GM19452 (cell line): Measurements from ENCODE around the gene RAB35.

ENCODE experiments used
- ATAC-seq: cut with Tn5 transposase; IDR thresholded peaks from one replicate; pipeline ENCODE4 v1.9.1; 2021; ENCODE audit not compliant: unreplicated experiment

The RAB35 gene

DNA sequence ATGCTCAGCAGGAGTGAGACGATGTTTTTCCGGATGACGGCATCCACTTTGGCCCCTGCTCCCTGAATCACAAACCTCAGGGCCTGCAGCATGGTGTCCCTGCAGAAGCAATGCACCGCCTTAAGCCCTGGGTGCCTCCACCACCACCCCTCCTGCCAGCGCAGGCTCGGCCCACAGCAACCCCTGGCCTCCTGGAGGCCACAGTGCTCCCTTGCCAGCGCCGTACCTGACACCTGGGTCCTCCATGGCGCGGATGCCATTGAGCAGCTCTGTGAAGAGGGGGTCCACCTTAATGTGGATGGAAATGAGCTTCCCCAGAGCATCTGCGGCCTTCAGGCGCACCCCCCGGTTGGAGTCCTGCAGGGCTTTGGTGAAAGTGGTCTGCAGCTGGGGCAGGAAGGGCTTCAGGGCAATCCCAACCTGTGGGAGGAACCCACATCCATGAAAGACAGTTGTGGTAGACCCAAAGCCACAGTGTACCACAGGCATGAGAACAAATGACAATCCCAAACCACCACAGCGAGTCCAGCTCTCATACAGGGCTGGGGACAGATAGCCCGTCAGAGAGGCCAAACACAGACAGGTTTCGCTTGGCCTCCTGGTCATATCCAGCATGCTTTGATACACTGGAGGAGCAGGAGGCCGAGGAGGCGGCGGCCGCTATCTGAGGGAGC is 17.9 kb upstream of the RAB35 start:
- no peak for ATAC-seq

DNA sequence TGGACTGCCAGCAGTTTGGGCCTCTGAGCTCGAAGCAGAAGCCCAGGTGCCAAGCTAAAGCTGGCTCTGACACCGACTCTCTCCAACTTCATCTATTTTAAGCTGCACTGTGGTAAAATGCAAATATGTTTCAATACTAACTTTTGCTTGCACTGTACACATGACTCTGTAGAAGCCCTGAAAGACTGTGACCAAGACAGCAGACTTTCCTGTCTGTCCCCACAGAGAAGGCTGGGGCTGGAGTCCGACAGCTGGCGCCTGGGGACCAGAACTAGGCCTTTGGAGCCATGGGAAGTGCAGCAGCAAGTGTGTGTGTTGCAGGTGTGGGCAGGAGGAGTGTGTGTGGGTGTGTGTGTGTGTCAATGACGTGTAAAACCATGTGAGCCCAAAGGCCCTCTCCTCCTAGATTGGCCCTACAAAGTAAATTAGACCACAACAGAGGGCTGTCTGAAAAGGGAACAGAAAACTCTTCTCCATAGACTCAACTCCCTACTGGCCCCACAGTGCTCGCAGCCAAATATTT is 16.4 kb upstream of the RAB35 start:
- ATAC-seq, result peak; percentile 89

- no peak for ATAC-seq
Measured at GRCh38 chr12:120132054-120132836, 15.7 kb upstream of the RAB35 start.

DNA sequence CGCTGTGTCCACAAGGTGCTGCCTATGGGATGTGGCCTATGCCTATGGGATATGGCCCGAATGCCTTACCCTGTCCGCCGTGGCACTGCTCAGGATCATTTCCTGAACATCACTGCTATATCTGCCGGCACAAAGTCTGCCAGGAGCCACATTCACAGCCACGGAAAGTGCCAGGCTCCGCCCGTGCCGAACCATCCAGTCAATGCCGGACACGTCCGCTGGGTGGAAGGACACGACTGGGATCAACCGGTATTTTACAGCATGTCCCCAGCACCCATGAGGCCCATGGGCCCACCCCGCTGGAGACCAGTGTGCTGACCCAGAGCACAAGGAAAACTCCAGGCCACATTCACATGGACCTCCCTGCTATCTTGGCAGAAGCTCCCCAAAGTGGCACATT is 14.6 kb upstream of the RAB35 start:
- ATAC-seq, result no peak

GRCh38 chr12:120130011-120130410 is 13.5 kb upstream of the RAB35 start:
- no peak for ATAC-seq

GRCh38 chr12:120126635-120127005 is 10.1 kb upstream of the RAB35 start:
- ATAC-seq, result no peak

DNA sequence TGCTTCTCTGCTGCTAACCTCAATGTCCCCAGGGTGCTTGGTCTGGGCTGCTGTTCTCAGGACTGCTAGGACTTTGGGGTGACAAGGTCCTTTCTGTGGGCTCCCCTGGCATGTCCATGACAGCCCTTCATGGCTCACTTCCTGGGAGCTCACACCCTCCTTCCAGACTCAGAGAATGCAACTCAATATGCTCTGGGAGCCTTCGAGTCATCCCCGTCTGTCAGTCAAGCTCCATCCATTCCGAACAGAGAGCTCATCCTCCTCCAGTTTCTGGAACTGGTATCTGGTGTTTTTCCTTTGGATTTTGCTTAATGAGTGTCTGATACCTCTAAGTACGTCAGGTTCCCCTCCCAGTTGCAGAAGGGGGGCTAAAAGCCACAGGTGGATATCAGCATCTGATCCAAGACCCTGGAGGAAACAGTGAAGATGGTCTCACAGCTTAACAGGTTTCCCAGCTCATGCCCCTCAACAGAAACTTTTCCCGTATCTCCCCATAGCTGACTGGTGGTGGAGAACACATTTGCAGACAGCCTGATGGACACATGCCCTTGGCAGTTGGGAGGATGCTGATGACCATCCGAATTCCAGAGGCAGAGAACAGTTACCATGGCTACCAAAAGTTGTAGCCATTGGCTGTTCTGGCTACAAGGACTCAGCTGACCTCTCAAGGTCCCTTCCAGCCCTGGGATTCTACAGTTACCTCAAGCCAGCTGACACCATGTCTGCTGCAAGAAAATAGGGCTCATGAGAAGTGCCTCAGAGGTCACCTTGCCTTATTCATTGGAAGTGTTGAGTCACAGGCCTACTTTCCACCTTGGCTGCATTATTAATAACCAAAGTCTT is 9.5 kb upstream of the RAB35 start:
- ATAC-seq, result no peak

DNA sequence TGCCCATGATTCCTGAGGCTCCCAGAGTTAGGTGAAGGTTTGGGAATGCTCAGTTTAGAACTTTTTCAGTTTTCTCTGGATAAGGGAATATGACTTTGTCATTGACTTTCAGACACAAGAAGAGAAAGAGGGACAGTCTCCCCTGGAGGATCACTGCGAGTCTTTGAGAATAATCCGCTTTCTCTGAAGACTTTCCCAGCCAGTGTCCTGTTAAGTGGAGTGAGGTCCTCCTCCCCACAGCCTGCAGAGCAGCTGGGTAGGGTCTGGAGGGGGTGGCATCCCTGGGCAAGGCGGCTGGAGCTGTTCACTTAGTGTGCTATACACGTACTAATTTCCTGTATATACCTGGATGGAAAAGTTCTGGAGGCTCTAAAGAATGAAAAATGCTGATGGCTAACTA is 8.5 kb upstream of the RAB35 start:
- no peak for ATAC-seq

- ATAC-seq, result peak; percentile 41
Measured at GRCh38 chr12:120121766-120122293, 5.3 kb upstream of the RAB35 start.

DNA sequence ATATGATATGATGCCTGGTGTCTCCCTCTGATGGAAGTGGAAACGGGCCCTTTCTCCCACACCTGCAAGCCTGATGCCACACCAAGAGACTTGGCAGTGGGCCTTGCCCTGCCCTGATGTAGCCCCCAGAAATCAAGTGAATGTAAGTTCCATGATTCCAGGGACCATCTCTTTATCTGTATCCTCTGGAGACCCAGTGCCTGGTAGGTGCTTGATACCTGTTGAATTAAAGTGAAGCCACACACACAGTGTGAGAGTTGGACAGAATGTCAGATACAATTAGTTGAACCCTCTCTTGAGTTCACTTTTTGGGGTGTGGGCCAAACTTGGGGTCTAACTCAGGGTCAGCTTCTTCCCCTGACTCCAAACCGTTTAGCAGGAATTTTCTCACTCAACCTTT is 4.8 kb upstream of the RAB35 start:
- no peak for ATAC-seq

DNA sequence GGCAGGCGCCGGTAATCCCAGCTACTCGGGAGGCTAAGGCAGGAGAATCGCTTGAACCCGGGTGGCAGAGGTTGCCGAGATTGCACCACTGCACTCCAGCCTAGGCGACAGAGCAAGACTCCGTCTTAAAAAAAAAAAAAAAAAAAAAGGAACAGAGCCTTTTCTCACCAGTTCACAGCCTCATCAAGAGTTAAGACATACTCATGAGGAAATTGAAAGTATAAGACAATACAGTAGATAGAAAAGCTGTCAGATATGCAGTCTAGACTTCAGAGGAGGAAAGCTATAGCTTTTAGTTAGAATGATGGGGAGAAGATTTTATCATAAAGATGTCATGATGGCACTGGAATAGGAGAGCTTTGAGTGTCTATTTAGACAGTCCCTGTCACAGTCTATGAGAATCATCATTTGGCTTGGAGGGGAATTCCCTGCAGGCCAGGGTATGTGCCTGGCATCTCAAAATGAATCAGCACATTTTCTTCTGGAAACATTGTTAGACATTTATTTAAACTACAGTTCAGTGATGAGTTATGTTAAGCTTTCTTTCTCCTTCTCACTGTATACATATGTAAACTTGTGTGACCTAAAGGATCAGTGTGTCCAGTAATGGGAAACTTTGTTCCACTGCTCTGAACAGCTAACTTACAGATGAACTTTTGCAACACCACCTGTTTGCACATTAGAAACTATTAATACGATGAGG is 2.9 kb upstream of the RAB35 start:
- peak; percentile 23 for ATAC-seq

- ATAC-seq, result no peak
Measured at GRCh38 chr12:120118321-120119061, 1.9 kb upstream of the RAB35 start.

DNA sequence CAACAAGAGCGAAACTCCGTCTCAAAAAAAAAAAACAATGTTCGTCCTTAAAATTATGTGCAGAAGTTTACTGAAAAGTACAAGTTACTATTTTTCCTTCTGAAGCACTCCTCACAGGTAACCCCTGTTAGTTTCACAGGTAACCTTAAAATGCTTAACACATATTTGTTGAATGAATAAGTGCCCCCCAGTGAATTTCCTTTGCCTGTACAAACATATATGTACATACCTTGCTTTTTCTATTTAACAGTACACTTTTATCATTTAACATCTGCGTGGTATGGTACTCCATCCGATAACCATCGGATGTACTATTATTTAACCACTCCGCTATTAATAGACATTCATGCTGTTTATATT is 1.4 kb upstream of the RAB35 start:
- ATAC-seq, result no peak

DNA sequence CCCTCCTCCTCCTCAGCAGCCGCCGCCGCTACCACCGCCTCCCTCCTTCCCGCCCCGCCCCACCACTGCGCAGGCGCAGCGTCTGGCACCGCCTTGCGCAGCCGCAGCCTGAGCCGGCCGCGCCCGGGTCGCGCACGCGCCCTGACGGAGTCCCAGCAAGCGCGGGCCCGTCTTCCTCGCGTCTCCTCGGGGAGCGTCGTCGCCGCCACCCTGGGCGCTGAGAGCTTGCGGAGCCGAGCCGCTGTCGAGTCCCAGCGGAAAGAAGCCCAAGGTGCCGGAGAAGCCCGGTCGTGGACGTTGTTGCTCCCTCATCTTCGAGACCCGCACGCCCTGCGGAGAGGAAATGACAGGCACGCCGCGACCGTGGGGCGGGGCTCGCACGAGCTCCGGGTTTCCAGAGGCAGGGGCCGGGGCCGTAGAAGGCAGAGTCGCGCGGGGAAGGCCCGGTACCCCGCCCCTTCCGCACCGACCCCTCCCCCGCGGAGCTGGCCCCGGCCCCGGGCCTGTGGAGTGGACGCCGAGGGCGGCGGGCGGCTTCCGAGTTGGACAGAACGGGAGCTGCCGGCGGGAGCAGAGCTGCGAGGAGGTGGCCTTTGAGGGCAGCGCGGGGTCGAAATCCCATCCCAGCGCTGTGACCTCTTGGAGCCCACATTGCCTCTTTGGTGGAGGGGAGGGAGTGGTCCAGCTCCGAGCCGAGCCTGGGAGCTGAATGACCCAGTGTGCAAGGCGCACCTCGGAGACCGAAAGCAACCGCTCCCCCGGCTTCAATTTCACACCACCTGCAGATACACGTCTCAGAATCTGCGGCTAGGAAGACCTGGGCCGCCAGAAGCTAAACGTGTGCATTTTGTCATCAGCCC is 469 bp upstream of the RAB35 start:
- peak; percentile 43 for ATAC-seq

- no peak for ATAC-seq
Measured at GRCh38 chr12:120115692-120116440, 687 bp downstream of the RAB35 start.

- ATAC-seq, result no peak
Measured at GRCh38 chr12:120115066-120115465, 1.5 kb downstream of the RAB35 start.

- peak; percentile 77 for ATAC-seq
Measured at GRCh38 chr12:120110550-120111501, 5.7 kb downstream of the RAB35 start.
